Mucosa of descending colon (tissue), 3 donors: Measurements from ENCODE around the gene DDR2. TPM values are rescaled to one million over a fixed set of nuclear protein-coding genes. Genes with fewer than 3 reads are reported as not detected.
"Not testable (repeated sequence)": the region's sequence is repeated elsewhere in the genome, so short reads cannot be mapped to it uniquely, and the experiment has no call there.

Experiments
- ATAC-seq: fragments of 200-7000 bp; cut with Tn5 transposase; one replicate; pipeline ENCODE4 v1.9.1; 2020; ENCODE audit warnings: mild to moderate bottlenecking, moderate library complexity
- DNase-seq, 3 donors: peaks; one replicate each; pipeline ENCODE4 v3.0.0-alpha.2; 2020
- H3K36me3 ChIP-seq: fragments of 200-600 bp; one replicate; pipeline ENCODE4 v1.8.0; 2021; ENCODE audit warnings: low read depth, mild to moderate bottlenecking
- H3K4me1 ChIP-seq: fragments of 200-600 bp; one replicate; pipeline ENCODE4 v1.8.0; 2021; ENCODE audit warnings: low read depth, mild to moderate bottlenecking
- H3K4me3 ChIP-seq: fragments of 200-600 bp; one replicate; pipeline ENCODE4 v1.8.0; 2021; ENCODE audit warnings: mild to moderate bottlenecking
- H3K9me3 ChIP-seq: fragments of 200-600 bp; one replicate; pipeline ENCODE4 v1.8.0; 2021; ENCODE audit warnings: mild to moderate bottlenecking
- intact Hi-C, 2 donors: fragments of 100-400 bp; cut with DNase I in 1 of 2; cut with micrococcal nuclease in 1 of 2; formaldehyde crosslinking; loops; one replicate each; pipeline versions ENCODE4 v1.11.0 to v1.11.1; 2022; cut with DNase I, micrococcal nuclease
- long read RNA-seq, 2 donors: library from polyadenylated mRNA; unstranded; transcript quantifications; one replicate each; pipeline ENCODE4 v2.0.0, GENCODE V29; 2019 to 2021
- total RNA-seq, 3 donors: library from RNA; stranded (reverse); fragmentation: NEBNext Ultra II Directional in 2 of 3; extraction: Animal tissue kit (Norgen Biotek cat#: 25700) in 2 of 3; gene quantifications; one replicate each; pipeline versions ENCODE4 v1.2.1 to v1.2.4, GENCODE V29; 2021 to 2023
- TF ChIP-seq, protein P1 (sequence below): fragments of 200-600 bp; IDR thresholded peaks from one replicate; pipeline ENCODE4 v1.8.0; 2022; ENCODE audit warnings: antibody characterized with exemption, mild to moderate bottlenecking
- donor health status: DM: no; HTN: no; CAD: no; lungs with moderate emphysema.
- donor health status: DM: no; HTN: no; CAD: no.
- donor health status: DM: no; HTN: yes; CAD: no.

Gene DDR2
- total RNA-seq: 100 to 1,000 TPM in 1 of 3 donors, 10 to 100 TPM in 2; 13.3 to 203 (median 28.0) TPM
- long read RNA-seq, donor 1, transcript DDR2-201 (18 exons, 3,096 nt): major isoform, 11 of 50 reads
- long read RNA-seq, donor 1, partial matches to known transcripts: 28 of 50 reads
- long read RNA-seq, donor 1, other reads (novel, unspliced or antisense): 11 of 50 reads
- long read RNA-seq, donor 2, partial matches to known transcripts: 1 of 5 reads
- long read RNA-seq, donor 2, other reads (novel, unspliced or antisense): 3 of 5 reads

GRCh38 chr1:162632217-162632666 lies at the start of gene DDR2:
DDR2 (plus strand) TSS chr1:162632464; CDS start chr1:162719064, 86,600 bp downstream.
- Histone ChIP-seq H3K4me3 (peak within 1 kb of the TSS; percentile 11), H3K4me1 (no peaks in the 10 kb centered on the region), H3K9me3 (no peaks in the 10 kb centered on the region), H3K36me3 (no peaks in the 10 kb centered on the region)
- peak; percentile 26 for ATAC-seq
- intact Hi-C loops: no loop called here
- peak in 1 of 3 donors; percentile 52 for DNase-seq
- TF ChIP-seq, protein P1, sequence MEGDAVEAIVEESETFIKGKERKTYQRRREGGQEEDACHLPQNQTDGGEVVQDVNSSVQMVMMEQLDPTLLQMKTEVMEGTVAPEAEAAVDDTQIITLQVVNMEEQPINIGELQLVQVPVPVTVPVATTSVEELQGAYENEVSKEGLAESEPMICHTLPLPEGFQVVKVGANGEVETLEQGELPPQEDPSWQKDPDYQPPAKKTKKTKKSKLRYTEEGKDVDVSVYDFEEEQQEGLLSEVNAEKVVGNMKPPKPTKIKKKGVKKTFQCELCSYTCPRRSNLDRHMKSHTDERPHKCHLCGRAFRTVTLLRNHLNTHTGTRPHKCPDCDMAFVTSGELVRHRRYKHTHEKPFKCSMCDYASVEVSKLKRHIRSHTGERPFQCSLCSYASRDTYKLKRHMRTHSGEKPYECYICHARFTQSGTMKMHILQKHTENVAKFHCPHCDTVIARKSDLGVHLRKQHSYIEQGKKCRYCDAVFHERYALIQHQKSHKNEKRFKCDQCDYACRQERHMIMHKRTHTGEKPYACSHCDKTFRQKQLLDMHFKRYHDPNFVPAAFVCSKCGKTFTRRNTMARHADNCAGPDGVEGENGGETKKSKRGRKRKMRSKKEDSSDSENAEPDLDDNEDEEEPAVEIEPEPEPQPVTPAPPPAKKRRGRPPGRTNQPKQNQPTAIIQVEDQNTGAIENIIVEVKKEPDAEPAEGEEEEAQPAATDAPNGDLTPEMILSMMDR: no peak

GRCh38 chr1:162582901-162583300 lies 49.4 kb upstream of the DDR2 start:
- not testable (repeated sequence) for DNase-seq, H3K4me3 ChIP-seq, H3K9me3 ChIP-seq, H3K4me1 ChIP-seq, H3K36me3 ChIP-seq
- ATAC-seq: peak; percentile 67
- intact Hi-C loops: loop anchor here in 1 of 2 donors (5.0 kb wide), 1 partner anchor 76 kb away; no protein-coding TSS in a partner anchor

DNA sequence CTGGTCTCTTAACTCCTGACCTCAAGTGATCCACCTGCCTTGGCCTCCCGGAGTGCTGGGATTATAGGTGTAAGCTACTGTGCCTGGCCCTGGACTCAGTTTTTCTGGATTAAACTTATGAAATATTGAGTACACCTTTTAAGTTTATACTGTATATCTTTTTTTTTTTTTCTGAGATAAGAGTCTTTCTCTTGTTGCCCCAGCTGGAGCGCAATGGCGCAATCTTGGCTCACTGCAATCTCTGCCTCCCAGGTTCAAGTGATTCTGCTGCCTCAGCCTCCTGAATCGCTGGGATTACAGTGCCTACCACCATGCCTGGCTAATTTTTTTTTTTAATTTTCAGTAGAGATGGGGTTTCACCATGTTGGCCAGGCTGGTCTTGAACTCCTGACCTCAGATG lies 47.2 kb upstream of the DDR2 start:
- H3K9me3 ChIP-seq, DNase-seq, H3K36me3 ChIP-seq, intact Hi-C loops, ATAC-seq, H3K4me3 ChIP-seq, H3K4me1 ChIP-seq: not testable (repeated sequence)

- Histone ChIP-seq H3K36me3 (peaks cover 4% of the 10 kb centered on the region), H3K4me1 (no peaks in the 10 kb centered on the region), H3K4me3 (no peak overlapping the region), H3K9me3 (no peaks in the 10 kb centered on the region)
- DNase-seq (no peak), ATAC-seq (peak; percentile 64)
- intact Hi-C loops: no loop called here
- TF ChIP-seq, protein P1: no peak
These were observed 44.9 kb upstream of the DDR2 start for GRCh38 chr1:162587347-162587746.

GRCh38 chr1:162587761-162588260 lies 44.5 kb upstream of the DDR2 start:
- TF ChIP-seq, protein P1: no peak
- Histone ChIP-seq H3K36me3 (peaks cover 4% of the 10 kb centered on the region), H3K9me3 (no peaks in the 10 kb centered on the region), H3K4me3 (no peak overlapping the region), H3K4me1 (no peaks in the 10 kb centered on the region)
- intact Hi-C loops: no loop called here
- ATAC-seq (no peak), DNase-seq (no peak)

- TF ChIP-seq, protein P1: no peak
- Histone ChIP-seq H3K4me3 (no peak overlapping the region), H3K4me1 (no peaks in the 10 kb centered on the region), H3K36me3 (peaks cover 4% of the 10 kb centered on the region), H3K9me3 (no peaks in the 10 kb centered on the region)
- DNase-seq (no peak), ATAC-seq (no peak)
- intact Hi-C loops: no loop called here
These were observed 42.2 kb upstream of the DDR2 start for GRCh38 chr1:162590101-162590500.
